Neutrophil (primary cell): ENCODE results near the gene CNTD1.

Experiments
- H3K27ac ChIP-seq: fragments of 200-600 bp; sonication (generic); 2 replicates; pipeline ENCODE4 v1.5.1; 2016; ENCODE audit warnings: mild to moderate bottlenecking, moderate library complexity
- H3K27me3 ChIP-seq: fragments of 200-600 bp; sonication (generic); 2 replicates; pipeline ENCODE4 v1.6.0; 2016; ENCODE audit warnings: mild to moderate bottlenecking
- H3K36me3 ChIP-seq: fragments of 200-600 bp; sonication (generic); 2 replicates; pipeline ENCODE4 v1.5.1; 2017
- H3K4me1 ChIP-seq, 2 experiments: fragments of 200-600 bp in 1 of 2; sonication (generic) in 1 of 2; 1 replicate in 1 of 2; 2 replicates in 1 of 2; pipeline versions ENCODE4 v1.5.1 to v1.6.1; 2013 to 2016; ENCODE audit warnings: low read depth in 1 of 2, low read length in 1 of 2, mild to moderate bottlenecking in 1 of 2, moderate library complexity in 1 of 2; ENCODE audit not compliant: control insufficient read depth in 1 of 2, insufficient read depth in 1 of 2
- H3K4me3 ChIP-seq, 2 experiments: fragments of 200-600 bp in 1 of 2; sonication (generic) in 1 of 2; 1 replicate in 1 of 2; 2 replicates in 1 of 2; pipeline ENCODE4 v1.5.1; 2013 to 2016; ENCODE audit warnings: low read depth in 1 of 2, low read length in 1 of 2, mild to moderate bottlenecking in 1 of 2, moderate library complexity in 1 of 2
- H3K9me3 ChIP-seq: fragments of 200-600 bp; sonication (generic); 2 replicates; pipeline ENCODE4 v1.5.1; 2016
- TF ChIP-seq, protein P1 (sequence below): fragments of 200-600 bp; sonication (generic); IDR thresholded peaks from 2 replicates; pipeline ENCODE4 v1.5.1; 2016; ENCODE audit warnings: antibody characterized with exemption

The CNTD1 gene

DNA sequence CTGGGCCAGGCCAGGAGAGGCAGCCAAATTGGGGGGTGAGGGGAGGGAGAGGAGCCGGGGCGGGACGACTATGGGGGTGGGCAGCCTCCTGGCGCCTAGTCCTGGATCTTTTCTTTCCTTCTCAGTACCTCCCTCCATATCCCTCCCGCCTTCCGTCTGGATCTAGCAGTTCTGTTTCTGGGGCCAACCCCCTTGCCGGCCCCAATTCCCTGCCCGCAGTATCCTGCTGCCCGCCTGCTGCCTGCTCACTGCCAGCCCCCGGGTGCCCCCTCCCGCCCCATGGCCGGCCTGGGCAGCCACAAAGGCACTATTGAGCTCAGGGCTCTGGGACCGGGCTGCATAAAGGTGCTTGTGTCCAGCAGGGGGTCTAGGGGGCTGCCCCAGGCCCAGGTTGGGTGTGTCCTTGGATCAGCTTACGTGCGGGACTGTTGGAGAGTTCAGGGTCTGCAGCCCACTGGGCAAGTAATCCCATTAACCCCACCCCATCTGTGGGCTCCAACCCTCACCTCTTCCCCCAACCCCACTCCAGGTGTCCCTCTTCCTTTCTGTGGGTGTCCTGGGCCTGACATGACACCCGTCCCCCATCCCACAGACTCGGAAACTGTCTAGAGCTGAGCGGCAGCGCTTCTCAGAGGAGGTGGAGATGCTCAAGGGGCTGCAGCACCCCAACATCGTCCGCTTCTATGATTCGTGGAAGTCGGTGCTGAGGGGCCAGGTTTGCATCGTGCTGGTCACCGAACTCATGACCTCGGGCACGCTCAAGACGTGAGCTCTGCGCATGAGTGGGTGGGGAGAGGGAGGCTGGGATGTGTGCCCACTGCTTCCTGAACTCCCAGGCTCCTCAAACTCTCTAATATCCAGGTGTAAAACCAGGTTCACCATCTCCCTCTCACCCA lies 16.2 kb upstream of the CNTD1 start:
- H3K4me3 ChIP-seq, result no peak overlapping the region
- no peaks in the 10 kb centered on the region for H3K9me3 ChIP-seq
- peaks cover 85% of the 10 kb centered on the region for H3K27me3 ChIP-seq

GRCh38 chr17:42783062-42783790 lies 15.4 kb upstream of the CNTD1 start:
- Histone ChIP-seq H3K9me3 (no peaks in the 10 kb centered on the region), H3K4me3 (no peak overlapping the region), H3K36me3 (peaks cover 21% of the 10 kb centered on the region), H3K4me1 (peaks cover 8 to 21% of the 10 kb centered on the region in 2 experiments), H3K27ac (no peak overlapping the region), H3K27me3 (peaks cover 93% of the 10 kb centered on the region)
- TF ChIP-seq, protein P1, sequence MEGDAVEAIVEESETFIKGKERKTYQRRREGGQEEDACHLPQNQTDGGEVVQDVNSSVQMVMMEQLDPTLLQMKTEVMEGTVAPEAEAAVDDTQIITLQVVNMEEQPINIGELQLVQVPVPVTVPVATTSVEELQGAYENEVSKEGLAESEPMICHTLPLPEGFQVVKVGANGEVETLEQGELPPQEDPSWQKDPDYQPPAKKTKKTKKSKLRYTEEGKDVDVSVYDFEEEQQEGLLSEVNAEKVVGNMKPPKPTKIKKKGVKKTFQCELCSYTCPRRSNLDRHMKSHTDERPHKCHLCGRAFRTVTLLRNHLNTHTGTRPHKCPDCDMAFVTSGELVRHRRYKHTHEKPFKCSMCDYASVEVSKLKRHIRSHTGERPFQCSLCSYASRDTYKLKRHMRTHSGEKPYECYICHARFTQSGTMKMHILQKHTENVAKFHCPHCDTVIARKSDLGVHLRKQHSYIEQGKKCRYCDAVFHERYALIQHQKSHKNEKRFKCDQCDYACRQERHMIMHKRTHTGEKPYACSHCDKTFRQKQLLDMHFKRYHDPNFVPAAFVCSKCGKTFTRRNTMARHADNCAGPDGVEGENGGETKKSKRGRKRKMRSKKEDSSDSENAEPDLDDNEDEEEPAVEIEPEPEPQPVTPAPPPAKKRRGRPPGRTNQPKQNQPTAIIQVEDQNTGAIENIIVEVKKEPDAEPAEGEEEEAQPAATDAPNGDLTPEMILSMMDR, result no peak

More for the DNA sequence above, 16.2 kb upstream of the CNTD1 start:
- Histone ChIP-seq H3K27ac (no peak overlapping the region), H3K4me1 (peaks cover 8 to 21% of the 10 kb centered on the region in 2 experiments), H3K36me3 (peaks cover 29% of the 10 kb centered on the region)
- TF ChIP-seq, protein P1, result no peak

GRCh38 chr17:42783791-42784138 lies 14.9 kb upstream of the CNTD1 start:
- peaks cover 98% of the 10 kb centered on the region for H3K27me3 ChIP-seq
- no peak overlapping the region for H3K4me3 ChIP-seq

GRCh38 chr17:42784409-42784808 lies 14.3 kb upstream of the CNTD1 start:
- H3K27ac ChIP-seq, result no peak overlapping the region
- H3K27me3 ChIP-seq, result peaks cover 100% of the 10 kb centered on the region
- peaks cover 9% of the 10 kb centered on the region for H3K36me3 ChIP-seq
- TF ChIP-seq, protein P1, result no peak
- H3K9me3 ChIP-seq, result no peaks in the 10 kb centered on the region
- no peak overlapping the region for H3K4me3 ChIP-seq
- H3K4me1 ChIP-seq, result peaks cover 8 to 21% of the 10 kb centered on the region in 2 experiments

More at GRCh38 chr17:42783791-42784138, 14.9 kb upstream of the CNTD1 start:
- Histone ChIP-seq H3K4me1 (peaks cover 8 to 21% of the 10 kb centered on the region in 2 experiments), H3K27ac (no peak overlapping the region), H3K9me3 (no peaks in the 10 kb centered on the region), H3K36me3 (peaks cover 15% of the 10 kb centered on the region)
- TF ChIP-seq, protein P1, result no peak

GRCh38 chr17:42784811-42785592 lies 13.7 kb upstream of the CNTD1 start:
- Histone ChIP-seq H3K36me3 (peaks cover 3% of the 10 kb centered on the region), H3K27me3 (peaks cover 100% of the 10 kb centered on the region), H3K27ac (no peak overlapping the region), H3K4me1 (peaks cover 8 to 21% of the 10 kb centered on the region in 2 experiments), H3K4me3 (no peak overlapping the region), H3K9me3 (no peaks in the 10 kb centered on the region)
- TF ChIP-seq, protein P1, result no peak
